ENCODE measurements around the gene DUOXA1.

Gene DUOXA1

GRCh38 chr15:45133561-45133920 lies 3.9 kb upstream of the DUOXA1 start:
- 81% methylated on average over 2 of the region's 5 CpGs for WGBS (ENCODE audit: insufficient coverage)
- no peak overlapping the region for H3K4me3 ChIP-seq (ENCODE audit: control insufficient read depth in 1 of 7, extremely low read depth in 1 of 7, insufficient read depth in 4 of 7, low read depth in 2 of 7, low read length in 6 of 7)
- H3K9me3 ChIP-seq (ENCODE audit: control extremely low read depth in 1 of 5, control insufficient read depth in 4 of 5, insufficient read depth in 2 of 5, low read depth in 1 of 5, low read length in 4 of 5), result peaks cover 0 to 2% (median 0%) of the 10 kb centered on the region in 5 experiments
- H3K4me1 ChIP-seq (ENCODE audit: control extremely low read depth in 1 of 4, control insufficient read depth in 4 of 4, insufficient read depth in 4 of 4, low read length in 3 of 4), result peaks cover 0 to 17% (median 8%) of the 10 kb centered on the region in 4 experiments
- H3K27me3 ChIP-seq (replicated peaks in 2 of 5; ENCODE audit: control insufficient read depth in 4 of 5, insufficient read depth in 5 of 5, low read length in 4 of 5), result peaks cover 0 to 86% (median 44%) of the 10 kb centered on the region in 5 experiments
- DNase-seq, result no peak
- POLR2A ChIA-PET, result no interaction called here
- H3K36me3 ChIP-seq (ENCODE audit: control insufficient read depth in 4 of 4, insufficient read depth in 4 of 4, low read length in 3 of 4), result no peaks in the 10 kb centered on the region
- H3K27ac ChIP-seq (ENCODE audit: insufficient read depth in 1 of 2, low read depth in 1 of 2, low read length in 2 of 2, poor library complexity in 1 of 2, severe bottlenecking in 2 of 2), result no peak overlapping the region
- CTCF ChIA-PET, result interaction anchor here (1.0 to 2.0 kb wide), 3 partner anchors 12 to 30 kb away, joined by 3 to 5 read pairs (median 4); no protein-coding TSS in a partner anchor

GRCh38 chr15:45132844-45133560 lies 3.3 kb upstream of the DUOXA1 start:
- Histone ChIP-seq H3K4me1 (ENCODE audit: control extremely low read depth in 1 of 4, control insufficient read depth in 4 of 4, insufficient read depth in 4 of 4, low read length in 3 of 4) (peaks cover 0 to 17% (median 8%) of the 10 kb centered on the region in 4 experiments), H3K27ac (ENCODE audit: insufficient read depth in 1 of 2, low read depth in 1 of 2, low read length in 2 of 2, poor library complexity in 1 of 2, severe bottlenecking in 2 of 2) (no peak overlapping the region), H3K36me3 (ENCODE audit: control insufficient read depth in 4 of 4, insufficient read depth in 4 of 4, low read length in 3 of 4) (no peaks in the 10 kb centered on the region), H3K27me3 (replicated peaks in 2 of 5; ENCODE audit: control insufficient read depth in 4 of 5, insufficient read depth in 5 of 5, low read length in 4 of 5) (peaks cover 0 to 88% (median 47%) of the 10 kb centered on the region in 5 experiments), H3K4me3 (ENCODE audit: control insufficient read depth in 1 of 7, extremely low read depth in 1 of 7, insufficient read depth in 4 of 7, low read depth in 2 of 7, low read length in 6 of 7) (no peak overlapping the region), H3K9me3 (ENCODE audit: control extremely low read depth in 1 of 5, control insufficient read depth in 4 of 5, insufficient read depth in 2 of 5, low read depth in 1 of 5, low read length in 4 of 5) (peaks cover 0 to 2% (median 0%) of the 10 kb centered on the region in 5 experiments)
- 100% methylated on average over 1 of the region's 3 CpGs for WGBS (ENCODE audit: insufficient coverage)
- CTCF ChIA-PET, result interaction anchor here (1.0 to 2.0 kb wide), 3 partner anchors 12 to 31 kb away, joined by 3 to 5 read pairs (median 4); no protein-coding TSS in a partner anchor
- no peak for DNase-seq
- POLR2A ChIA-PET, result no interaction called here

GRCh38 chr15:45131510-45131909 lies 1.8 kb upstream of the DUOXA1 start:
- Histone ChIP-seq H3K27ac (ENCODE audit: insufficient read depth in 1 of 2, low read depth in 1 of 2, low read length in 2 of 2, poor library complexity in 1 of 2, severe bottlenecking in 2 of 2) (no peak overlapping the region), H3K36me3 (ENCODE audit: control insufficient read depth in 4 of 4, insufficient read depth in 4 of 4, low read length in 3 of 4) (no peaks in the 10 kb centered on the region), H3K4me3 (ENCODE audit: control insufficient read depth in 1 of 7, extremely low read depth in 1 of 7, insufficient read depth in 4 of 7, low read depth in 2 of 7, low read length in 6 of 7) (no peak overlapping the region), H3K4me1 (ENCODE audit: control extremely low read depth in 1 of 4, control insufficient read depth in 4 of 4, insufficient read depth in 4 of 4, low read length in 3 of 4) (peaks cover 0 to 17% (median 8%) of the 10 kb centered on the region in 4 experiments), H3K9me3 (ENCODE audit: control extremely low read depth in 1 of 5, control insufficient read depth in 4 of 5, insufficient read depth in 2 of 5, low read depth in 1 of 5, low read length in 4 of 5) (peaks cover 0 to 2% (median 0%) of the 10 kb centered on the region in 5 experiments), H3K27me3 (replicated peaks in 2 of 5; ENCODE audit: control insufficient read depth in 4 of 5, insufficient read depth in 5 of 5, low read length in 4 of 5) (peaks cover 5 to 92% (median 47%) of the 10 kb centered on the region in 5 experiments)
- 100% methylated on average over 2 of the region's 3 CpGs for WGBS (ENCODE audit: insufficient coverage)
- DNase-seq, result no peak
- CTCF ChIA-PET, result interaction anchor here (1.2 to 2.2 kb wide), 6 partner anchors 10 to 45 kb away, joined by 3 to 13 read pairs (median 4); no protein-coding TSS in a partner anchor
- POLR2A ChIA-PET, result no interaction called here

- Histone ChIP-seq H3K36me3 (ENCODE audit: control insufficient read depth in 4 of 4, insufficient read depth in 4 of 4, low read length in 3 of 4) (no peaks in the 10 kb centered on the region), H3K27me3 (replicated peaks in 2 of 5; ENCODE audit: control insufficient read depth in 4 of 5, insufficient read depth in 5 of 5, low read length in 4 of 5) (peaks cover 5 to 88% (median 45%) of the 10 kb centered on the region in 5 experiments), H3K27ac (ENCODE audit: insufficient read depth in 1 of 2, low read depth in 1 of 2, low read length in 2 of 2, poor library complexity in 1 of 2, severe bottlenecking in 2 of 2) (no peak overlapping the region), H3K9me3 (ENCODE audit: control extremely low read depth in 1 of 5, control insufficient read depth in 4 of 5, insufficient read depth in 2 of 5, low read depth in 1 of 5, low read length in 4 of 5) (peaks cover 0 to 2% (median 0%) of the 10 kb centered on the region in 5 experiments), H3K4me1 (ENCODE audit: control extremely low read depth in 1 of 4, control insufficient read depth in 4 of 4, insufficient read depth in 4 of 4, low read length in 3 of 4) (peaks cover 0 to 17% (median 8%) of the 10 kb centered on the region in 4 experiments), H3K4me3 (ENCODE audit: control insufficient read depth in 1 of 7, extremely low read depth in 1 of 7, insufficient read depth in 4 of 7, low read depth in 2 of 7, low read length in 6 of 7) (no peak overlapping the region)
- ChIA-PET POLR2A (no interaction called here), CTCF (interaction anchor here (1.0 to 2.2 kb wide), 5 partner anchors 9 to 15 kb away, joined by 3 to 13 read pairs (median 4); no protein-coding TSS in a partner anchor)
- no peak for DNase-seq
- WGBS (ENCODE audit: insufficient coverage), result 91% methylated on average over 4 of the region's 7 CpGs
Observed at GRCh38 chr15:45130291-45131000, 767 bp upstream of the DUOXA1 start.

- peaks cover 0 to 10% (median 5%) of the 10 kb centered on the region in 4 experiments for H3K4me1 ChIP-seq (ENCODE audit: control extremely low read depth in 1 of 4, control insufficient read depth in 4 of 4, insufficient read depth in 4 of 4, low read length in 3 of 4)
- no peaks in the 10 kb centered on the region for H3K9me3 ChIP-seq (ENCODE audit: control extremely low read depth in 1 of 5, control insufficient read depth in 4 of 5, insufficient read depth in 2 of 5, low read depth in 1 of 5, low read length in 4 of 5)
- 6% methylated on average over 29 of the region's 47 CpGs for WGBS (ENCODE audit: insufficient coverage)
- peak in 2 of 3 donors; percentile 14 to 33 for DNase-seq
- ChIA-PET POLR2A (no interaction called here), CTCF (interaction anchor here (1.0 kb wide), 1 partner anchor 17 kb away, joined by 4 read pairs; no protein-coding TSS in a partner anchor)
- peak overlapping the region in 4 of 7 experiments; percentile 23 to 61 (median 46) for H3K4me3 ChIP-seq (ENCODE audit: control insufficient read depth in 1 of 7, extremely low read depth in 1 of 7, insufficient read depth in 4 of 7, low read depth in 2 of 7, low read length in 6 of 7)
- H3K27me3 ChIP-seq (replicated peaks in 2 of 5; ENCODE audit: control insufficient read depth in 4 of 5, insufficient read depth in 5 of 5, low read length in 4 of 5), result peaks cover 5 to 85% (median 43%) of the 10 kb centered on the region in 5 experiments
- H3K27ac ChIP-seq (ENCODE audit: insufficient read depth in 1 of 2, low read depth in 1 of 2, low read length in 2 of 2, poor library complexity in 1 of 2, severe bottlenecking in 2 of 2), result no peak overlapping the region
- H3K36me3 ChIP-seq (ENCODE audit: control insufficient read depth in 4 of 4, insufficient read depth in 4 of 4, low read length in 3 of 4), result no peaks in the 10 kb centered on the region
Observed at GRCh38 chr15:45128971-45129639, 574 bp downstream of the DUOXA1 start.

- peak; percentile 51 to 64 (median 54) for DNase-seq
- ChIA-PET POLR2A (interaction anchor here (0.6 kb wide), 1 partner anchor 338 kb away, joined by 3 read pairs; no protein-coding TSS in a partner anchor), CTCF (interaction anchor here (0.7 to 1.8 kb wide), 17 partner anchors 8 to 274 kb away, joined by 3 to 7 read pairs (median 4); partner anchors contain the start of genes DUOX2 and DUOXA2)
- Histone ChIP-seq H3K36me3 (ENCODE audit: control insufficient read depth in 4 of 4, insufficient read depth in 4 of 4, low read length in 3 of 4) (no peaks in the 10 kb centered on the region), H3K4me1 (ENCODE audit: control extremely low read depth in 1 of 4, control insufficient read depth in 4 of 4, insufficient read depth in 4 of 4, low read length in 3 of 4) (peaks cover 0 to 10% (median 5%) of the 10 kb centered on the region in 4 experiments), H3K27me3 (replicated peaks in 2 of 5; ENCODE audit: control insufficient read depth in 4 of 5, insufficient read depth in 5 of 5, low read length in 4 of 5) (peaks cover 7 to 81% (median 42%) of the 10 kb centered on the region in 5 experiments), H3K9me3 (ENCODE audit: control extremely low read depth in 1 of 5, control insufficient read depth in 4 of 5, insufficient read depth in 2 of 5, low read depth in 1 of 5, low read length in 4 of 5) (no peaks in the 10 kb centered on the region), H3K27ac (ENCODE audit: insufficient read depth in 1 of 2, low read depth in 1 of 2, low read length in 2 of 2, poor library complexity in 1 of 2, severe bottlenecking in 2 of 2) (no peak overlapping the region), H3K4me3 (ENCODE audit: control insufficient read depth in 1 of 7, extremely low read depth in 1 of 7, insufficient read depth in 4 of 7, low read depth in 2 of 7, low read length in 6 of 7) (no peak overlapping the region)
- no CpG with 5 or more reads among the region's 2 CpGs for WGBS (ENCODE audit: insufficient coverage)
Observed at GRCh38 chr15:45126535-45127158, 3.0 kb downstream of the DUOXA1 start.
